Mucosa of stomach (tissue), 1 donor: Measurements from ENCODE around the gene TRIM2.
A peak's percentile ranks its signal among the peaks of the same experiment; 100 is the strongest.
"Not testable (repeated sequence)": the region's sequence is repeated elsewhere in the genome, so short reads cannot be mapped to it uniquely, and the experiment has no call there.

Experiments
- H3K27me3 ChIP-seq: one replicate; pipeline ENCODE4 v1.7.0; 2013; ENCODE audit warnings: mild to moderate bottlenecking, low read length; ENCODE audit not compliant: control insufficient read depth, insufficient read depth
- H3K36me3 ChIP-seq: one replicate; pipeline ENCODE4 v1.7.0; 2013; ENCODE audit warnings: low read length; ENCODE audit not compliant: control insufficient read depth, insufficient read depth
- H3K4me1 ChIP-seq: one replicate; pipeline ENCODE4 v1.7.0; 2013; ENCODE audit warnings: mild to moderate bottlenecking, low read length; ENCODE audit not compliant: control insufficient read depth, insufficient read depth
- H3K4me3 ChIP-seq: one replicate; pipeline ENCODE4 v1.7.0; 2013; ENCODE audit warnings: low read length
- H3K9ac ChIP-seq: one replicate; pipeline ENCODE4 v1.7.0; 2013; ENCODE audit warnings: mild to moderate bottlenecking, low read length, moderate library complexity
- H3K9me3 ChIP-seq: one replicate; pipeline ENCODE4 v1.7.0; 2013; ENCODE audit warnings: mild to moderate bottlenecking, low read length, moderate library complexity; ENCODE audit not compliant: control insufficient read depth
- donor health status: Pancreatic carcinoma.

TRIM2 gene

GRCh38 chr4:153204247-153204671 lies at the start of gene TRIM2:
Gene TRIM2 (plus strand): TSS chr4:153204443. CDS start chr4:153204531, 88 bp downstream.
- Histone ChIP-seq H3K4me3 (peak within 1 kb of the TSS; percentile 42), H3K36me3 (no peaks in the 10 kb centered on the region), H3K9ac (peak within 1 kb of the TSS; percentile 61)

GRCh38 chr4:153155686-153156085 lies 48.6 kb upstream of the TRIM2 start:
- peaks cover 13% of the 10 kb centered on the region for H3K4me1 ChIP-seq
- no peaks in the 10 kb centered on the region for H3K36me3 ChIP-seq
- no peak overlapping the region for H3K4me3 ChIP-seq
- no peaks in the 10 kb centered on the region for H3K9me3 ChIP-seq
- no peaks in the 10 kb centered on the region for H3K27me3 ChIP-seq
- H3K9ac ChIP-seq = no peak overlapping the region

More at GRCh38 chr4:153204247-153204671, at the start of gene TRIM2:
- peaks cover 35% of the 10 kb centered on the region for H3K4me1 ChIP-seq
- no peaks in the 10 kb centered on the region for H3K27me3 ChIP-seq
- H3K9me3 ChIP-seq = no peaks in the 10 kb centered on the region

- Histone ChIP-seq H3K36me3 (no peaks in the 10 kb centered on the region), H3K9me3 (no peaks in the 10 kb centered on the region), H3K27me3 (no peaks in the 10 kb centered on the region), H3K9ac (no peak overlapping the region), H3K4me3 (no peak overlapping the region), H3K4me1 (peaks cover 13% of the 10 kb centered on the region)
These were observed 48.0 kb upstream of the TRIM2 start for GRCh38 chr4:153156263-153156662.

GRCh38 chr4:153156721-153157120 lies 47.5 kb upstream of the TRIM2 start:
- Histone ChIP-seq H3K4me1 (peaks cover 12% of the 10 kb centered on the region), H3K4me3 (no peak overlapping the region), H3K27me3 (no peaks in the 10 kb centered on the region), H3K36me3 (no peaks in the 10 kb centered on the region), H3K9ac (no peak overlapping the region), H3K9me3 (no peaks in the 10 kb centered on the region)

- Histone ChIP-seq H3K4me1 (peaks cover 5% of the 10 kb centered on the region), H3K36me3 (no peaks in the 10 kb centered on the region), H3K4me3 (no peak overlapping the region), H3K9ac (no peak overlapping the region), H3K27me3 (no peaks in the 10 kb centered on the region), H3K9me3 (no peaks in the 10 kb centered on the region)
These were observed 45.2 kb upstream of the TRIM2 start for GRCh38 chr4:153159016-153159415.

- Histone ChIP-seq H3K4me1 (no peaks in the 10 kb centered on the region), H3K9me3 (no peaks in the 10 kb centered on the region), H3K9ac (no peak overlapping the region), H3K27me3 (no peaks in the 10 kb centered on the region), H3K4me3 (no peak overlapping the region), H3K36me3 (no peaks in the 10 kb centered on the region)
These were observed 44.5 kb upstream of the TRIM2 start for GRCh38 chr4:153159728-153160221.

GRCh38 chr4:153160821-153161220 lies 43.4 kb upstream of the TRIM2 start:
- no peak overlapping the region for H3K4me3 ChIP-seq
- no peaks in the 10 kb centered on the region for H3K27me3 ChIP-seq
- H3K9ac ChIP-seq = no peak overlapping the region
- no peaks in the 10 kb centered on the region for H3K9me3 ChIP-seq
- H3K4me1 ChIP-seq = no peaks in the 10 kb centered on the region
- H3K36me3 ChIP-seq = no peaks in the 10 kb centered on the region

- H3K9ac ChIP-seq = no peak overlapping the region
- H3K4me3 ChIP-seq = no peak overlapping the region
- H3K27me3 ChIP-seq = no peaks in the 10 kb centered on the region
These were observed 42.8 kb upstream of the TRIM2 start for GRCh38 chr4:153161226-153161963.

GRCh38 chr4:153165236-153165635 lies 39.0 kb upstream of the TRIM2 start:
- H3K9me3 ChIP-seq, H3K27me3 ChIP-seq, H3K36me3 ChIP-seq, H3K4me3 ChIP-seq, H3K9ac ChIP-seq, H3K4me1 ChIP-seq: not testable (repeated sequence)

More at GRCh38 chr4:153161226-153161963, 42.8 kb upstream of the TRIM2 start:
- H3K4me1 ChIP-seq = no peaks in the 10 kb centered on the region
- H3K9me3 ChIP-seq = no peaks in the 10 kb centered on the region
- H3K36me3 ChIP-seq = no peaks in the 10 kb centered on the region

GRCh38 chr4:153166716-153167501 lies 37.3 kb upstream of the TRIM2 start:
- Histone ChIP-seq H3K36me3 (no peaks in the 10 kb centered on the region), H3K9ac (no peak overlapping the region), H3K27me3 (no peaks in the 10 kb centered on the region), H3K4me3 (no peak overlapping the region), H3K4me1 (no peaks in the 10 kb centered on the region), H3K9me3 (no peaks in the 10 kb centered on the region)

- Histone ChIP-seq H3K4me1 (no peaks in the 10 kb centered on the region), H3K36me3 (no peaks in the 10 kb centered on the region), H3K4me3 (no peak overlapping the region), H3K27me3 (no peaks in the 10 kb centered on the region), H3K9ac (no peak overlapping the region), H3K9me3 (no peaks in the 10 kb centered on the region)
These were observed 34.5 kb upstream of the TRIM2 start for GRCh38 chr4:153169776-153170175.

GRCh38 chr4:153170407-153170806 lies 33.8 kb upstream of the TRIM2 start:
- Histone ChIP-seq H3K4me3 (no peak overlapping the region), H3K27me3 (no peaks in the 10 kb centered on the region), H3K9me3 (no peaks in the 10 kb centered on the region), H3K9ac (no peak overlapping the region), H3K4me1 (no peaks in the 10 kb centered on the region), H3K36me3 (no peaks in the 10 kb centered on the region)
